22Rv1 (cell line): ENCODE data around the gene HIF1AN.

Experiments used
- ZFX ChIP-seq: fragments of 450-650 bp; IDR thresholded peaks from 2 replicates; pipeline ENCODE4 v1.6.1; 2017; ENCODE audit warnings: antibody characterized with exemption, borderline replicate concordance
- TF ChIP-seq, protein P1 (sequence below): fragments of 450-650 bp; IDR thresholded peaks from 2 replicates; pipeline ENCODE4 v1.5.1; 2017; ENCODE audit warnings: mild to moderate bottlenecking

DNA sequence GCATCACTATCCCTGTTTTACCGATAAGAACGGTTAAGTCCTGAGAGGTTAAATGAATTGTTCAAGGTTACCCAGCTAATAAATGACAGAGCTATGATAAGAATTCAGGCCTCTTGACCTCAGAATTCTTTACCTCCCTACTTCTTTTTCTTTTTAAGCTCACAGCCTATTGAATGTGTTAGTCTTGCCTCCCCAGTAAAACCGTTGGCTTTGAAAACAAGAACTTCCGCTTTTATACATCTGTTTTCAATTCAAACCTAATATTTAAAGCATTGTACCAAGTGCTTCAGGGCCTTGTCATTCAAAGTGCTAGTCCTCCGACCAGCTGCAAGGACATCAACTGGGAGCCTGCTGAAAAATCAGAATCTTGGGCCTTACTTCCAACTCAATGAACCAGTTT is 31.6 kb upstream of the HIF1AN start:
- TF ChIP-seq, protein P1, sequence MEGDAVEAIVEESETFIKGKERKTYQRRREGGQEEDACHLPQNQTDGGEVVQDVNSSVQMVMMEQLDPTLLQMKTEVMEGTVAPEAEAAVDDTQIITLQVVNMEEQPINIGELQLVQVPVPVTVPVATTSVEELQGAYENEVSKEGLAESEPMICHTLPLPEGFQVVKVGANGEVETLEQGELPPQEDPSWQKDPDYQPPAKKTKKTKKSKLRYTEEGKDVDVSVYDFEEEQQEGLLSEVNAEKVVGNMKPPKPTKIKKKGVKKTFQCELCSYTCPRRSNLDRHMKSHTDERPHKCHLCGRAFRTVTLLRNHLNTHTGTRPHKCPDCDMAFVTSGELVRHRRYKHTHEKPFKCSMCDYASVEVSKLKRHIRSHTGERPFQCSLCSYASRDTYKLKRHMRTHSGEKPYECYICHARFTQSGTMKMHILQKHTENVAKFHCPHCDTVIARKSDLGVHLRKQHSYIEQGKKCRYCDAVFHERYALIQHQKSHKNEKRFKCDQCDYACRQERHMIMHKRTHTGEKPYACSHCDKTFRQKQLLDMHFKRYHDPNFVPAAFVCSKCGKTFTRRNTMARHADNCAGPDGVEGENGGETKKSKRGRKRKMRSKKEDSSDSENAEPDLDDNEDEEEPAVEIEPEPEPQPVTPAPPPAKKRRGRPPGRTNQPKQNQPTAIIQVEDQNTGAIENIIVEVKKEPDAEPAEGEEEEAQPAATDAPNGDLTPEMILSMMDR, result no peak
- no peak for TF ChIP-seq ZFX
